HG02763 (cell line): ENCODE data around the gene TMEM255B.
"Not testable (repeated sequence)": the region's sequence is repeated elsewhere in the genome, so short reads cannot be mapped to it uniquely, and the experiment has no call there.

Experiments
- ATAC-seq: cut with Tn5 transposase; IDR thresholded peaks from one replicate; pipeline ENCODE4 v1.9.1; 2021; ENCODE audit warnings: mild to moderate bottlenecking, moderate library complexity; ENCODE audit not compliant: unreplicated experiment

The TMEM255B gene

DNA sequence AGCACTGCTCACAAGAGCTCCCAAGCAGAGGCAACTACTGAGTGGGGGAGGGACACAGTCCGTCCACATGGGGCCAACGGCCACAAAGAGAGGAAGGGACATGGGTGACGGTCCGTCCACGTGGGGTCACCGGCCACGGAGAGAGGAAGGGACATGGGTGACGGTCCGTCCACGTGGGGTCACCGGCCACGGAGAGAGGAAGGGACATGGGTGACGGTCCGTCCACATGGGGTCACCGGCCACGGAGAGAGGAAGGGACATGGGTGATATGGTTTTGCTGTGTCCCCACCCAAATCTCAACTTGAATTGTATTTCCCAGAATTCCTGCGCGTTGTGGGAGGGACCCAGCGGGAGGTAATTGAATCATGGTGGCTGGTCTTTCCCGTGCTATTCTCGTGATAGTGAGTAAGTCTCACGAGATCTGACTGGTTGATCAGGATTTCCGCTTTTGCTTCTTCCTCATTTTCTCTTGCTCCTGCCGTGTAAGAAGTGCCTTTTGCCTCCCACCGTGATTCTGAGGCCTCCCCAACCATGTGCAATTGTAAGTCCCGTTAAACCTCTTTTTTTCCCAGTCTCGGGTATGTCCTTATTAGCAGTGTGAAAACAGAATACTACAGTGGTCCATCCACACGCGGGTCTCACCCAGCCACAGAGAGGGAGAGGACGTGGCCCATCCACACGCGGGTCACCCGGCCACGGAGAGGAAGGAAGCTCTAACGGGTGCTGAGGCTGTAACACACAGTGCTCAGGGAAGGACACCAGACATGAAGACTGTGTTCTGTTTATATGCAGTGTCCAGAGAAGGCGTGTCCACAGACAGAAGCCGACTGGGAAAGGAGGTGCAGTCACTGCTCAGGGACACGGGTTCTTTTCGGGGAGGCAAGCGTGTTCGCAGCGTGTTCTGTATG lies 56.4 kb downstream of the TMEM255B start:
- no peak for ATAC-seq

DNA sequence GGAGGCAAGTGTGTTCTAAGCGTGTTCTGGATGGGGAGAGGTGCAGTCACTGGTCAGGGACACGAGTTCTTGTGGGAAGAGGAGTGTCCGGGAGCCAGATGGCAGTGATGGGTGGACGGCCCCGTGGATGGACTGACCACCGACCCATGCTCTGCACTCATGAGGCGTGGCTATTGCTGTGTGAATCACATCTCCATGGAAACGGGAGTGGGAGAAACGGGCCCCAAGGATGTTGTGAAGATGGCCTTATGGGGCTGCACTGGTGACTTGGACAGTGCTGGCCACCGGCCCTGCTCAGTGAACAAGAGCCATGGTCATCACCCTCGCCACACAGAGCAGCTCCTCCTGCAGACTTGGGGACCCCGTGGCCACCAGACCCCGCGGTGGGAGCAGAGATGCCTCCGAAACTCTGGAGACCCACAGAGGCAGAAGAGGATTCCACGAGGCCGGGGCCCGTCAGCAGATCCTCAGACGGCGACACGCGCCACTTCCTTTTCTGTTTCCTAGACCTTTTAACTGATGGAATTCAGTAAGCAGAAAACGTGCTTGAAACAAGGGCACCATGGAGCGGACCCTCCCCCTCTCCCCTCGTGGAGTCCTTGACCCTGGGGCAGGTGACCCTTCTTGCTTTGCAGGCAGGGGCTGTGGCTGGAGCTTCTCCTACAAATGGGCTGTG lies 57.4 kb downstream of the TMEM255B start:
- ATAC-seq, result no peak

GRCh38 chr13:113816946-113817859 lies 58.2 kb downstream of the TMEM255B start:
- no peak for ATAC-seq

GRCh38 chr13:113817860-113818691 lies 59.0 kb downstream of the TMEM255B start:
- ATAC-seq, result no peak

GRCh38 chr13:113818700-113819295 lies 59.8 kb downstream of the TMEM255B start:
- ATAC-seq, result no peak

DNA sequence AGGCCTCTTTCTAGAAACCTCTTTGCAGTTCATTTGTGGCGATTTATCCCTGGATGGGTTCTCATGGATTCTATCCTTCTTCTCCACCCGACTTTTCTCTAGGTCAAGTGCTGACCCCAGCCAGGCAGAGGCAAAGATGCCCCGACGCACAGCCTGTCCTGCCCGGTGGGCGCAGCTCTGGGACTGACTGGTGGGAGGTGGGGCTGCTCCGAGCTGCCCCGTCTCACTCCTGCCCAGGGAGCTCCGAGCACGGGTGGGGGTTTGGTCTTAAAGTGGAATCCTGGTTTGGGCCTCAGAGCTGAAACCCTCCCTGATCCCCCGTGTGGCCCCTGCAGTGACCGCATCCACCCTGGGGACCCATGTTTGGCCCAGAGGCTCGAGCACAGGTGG lies 60.3 kb downstream of the TMEM255B start:
- ATAC-seq, result no peak

GRCh38 chr13:113819731-113820715 lies 61.0 kb downstream of the TMEM255B start:
- ATAC-seq, result no peak

DNA sequence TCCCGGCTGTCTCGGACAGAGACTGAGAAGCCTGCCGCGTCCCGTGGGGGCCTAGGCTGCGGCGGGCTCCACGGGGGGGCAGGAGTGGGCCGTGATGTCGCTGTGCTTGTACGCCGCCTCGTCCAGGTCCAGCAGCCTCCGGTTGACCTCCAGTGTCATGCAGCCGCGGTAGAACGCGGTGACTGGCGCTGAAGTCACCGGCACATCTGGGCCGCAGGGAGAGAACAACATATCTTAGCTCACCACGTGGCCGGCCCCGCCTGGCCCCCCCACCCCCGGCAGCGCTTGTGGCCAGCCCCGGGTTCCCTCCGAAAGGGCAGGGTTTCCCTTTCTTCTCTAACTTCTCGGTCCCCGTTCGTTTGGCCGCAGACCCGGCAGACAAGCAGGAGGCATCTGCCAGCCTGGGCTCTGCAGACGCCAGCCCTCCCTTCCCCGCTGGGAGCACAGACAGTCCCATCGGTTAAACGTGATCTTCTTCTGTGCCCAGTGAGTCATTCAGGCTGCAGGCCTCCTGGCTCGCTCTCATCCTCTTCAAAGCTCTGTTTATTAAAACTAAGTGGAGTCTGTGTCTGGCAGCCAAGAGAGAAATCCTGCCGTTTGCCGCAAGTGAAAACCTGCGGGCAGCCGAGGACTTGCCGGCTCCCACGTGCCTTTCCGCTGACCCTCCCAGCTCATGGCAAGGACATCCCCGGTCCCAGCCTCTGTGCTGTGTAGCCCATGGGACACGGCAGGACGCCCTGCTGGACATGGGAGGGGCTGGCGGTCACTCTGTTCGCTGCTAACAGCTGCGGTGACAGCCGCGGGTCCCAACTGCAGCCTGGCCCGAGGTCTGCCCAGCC lies 62.0 kb downstream of the TMEM255B start:
- ATAC-seq, result no peak

DNA sequence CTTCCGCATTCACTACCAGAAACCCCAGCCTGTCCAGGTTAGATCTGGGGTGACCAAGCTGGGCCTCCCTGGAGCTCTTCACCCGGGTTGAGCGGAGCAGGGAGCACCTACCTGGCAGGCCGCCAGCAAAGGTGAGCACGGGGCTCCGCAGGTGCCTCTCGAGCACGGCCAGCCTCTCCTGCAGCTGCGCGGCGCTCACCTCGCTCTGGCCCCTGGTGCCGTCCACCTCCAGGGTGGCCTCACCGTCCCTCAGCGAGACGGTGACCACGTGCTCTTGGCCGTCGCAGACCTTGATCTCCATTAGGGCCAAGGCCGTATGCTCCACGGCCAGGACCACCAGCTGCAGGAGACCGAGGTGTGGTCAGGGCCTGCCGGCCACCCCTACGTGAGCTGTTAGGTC lies 62.8 kb downstream of the TMEM255B start:
- ATAC-seq, result no peak

GRCh38 chr13:113822266-113822665 lies 63.2 kb downstream of the TMEM255B start:
- no peak for ATAC-seq

DNA sequence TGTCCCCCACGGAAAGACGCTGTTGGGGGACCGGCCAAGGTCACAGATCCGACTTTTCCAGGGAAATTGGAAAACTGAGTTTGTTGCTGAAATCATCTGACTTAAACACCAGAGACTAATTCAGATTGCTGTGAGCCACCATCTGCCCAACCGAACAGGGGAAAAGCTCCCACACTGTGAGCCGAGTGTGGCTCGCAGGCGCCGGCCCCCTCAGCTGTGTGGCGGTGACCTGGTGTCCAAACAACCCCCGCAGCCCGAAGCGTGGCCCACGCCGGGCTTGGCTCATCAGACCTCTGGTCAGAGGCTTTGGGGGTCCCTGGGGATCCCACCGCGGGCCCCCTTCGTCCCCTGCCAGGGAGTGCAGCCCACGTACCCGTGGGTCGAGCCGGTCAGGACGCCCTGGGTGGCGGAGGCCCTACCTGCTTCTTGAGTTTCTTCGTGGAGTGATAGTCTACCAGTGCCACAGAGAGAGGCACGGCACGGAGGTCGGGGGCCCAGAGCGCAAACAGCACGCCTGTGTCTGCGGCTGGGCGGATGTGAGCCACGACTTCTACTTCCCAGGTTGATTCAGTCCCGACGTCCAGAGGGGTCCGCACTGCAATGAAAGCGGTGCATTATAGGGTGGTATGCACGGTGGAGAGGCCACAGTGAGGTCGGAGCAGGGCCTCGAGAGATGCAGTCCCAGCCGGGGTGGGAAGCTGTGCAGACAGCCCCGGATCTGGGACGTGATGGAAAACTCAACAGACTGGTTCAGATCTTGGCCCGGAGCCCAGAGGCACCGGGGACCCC lies 64.1 kb downstream of the TMEM255B start:
- no peak for ATAC-seq

DNA sequence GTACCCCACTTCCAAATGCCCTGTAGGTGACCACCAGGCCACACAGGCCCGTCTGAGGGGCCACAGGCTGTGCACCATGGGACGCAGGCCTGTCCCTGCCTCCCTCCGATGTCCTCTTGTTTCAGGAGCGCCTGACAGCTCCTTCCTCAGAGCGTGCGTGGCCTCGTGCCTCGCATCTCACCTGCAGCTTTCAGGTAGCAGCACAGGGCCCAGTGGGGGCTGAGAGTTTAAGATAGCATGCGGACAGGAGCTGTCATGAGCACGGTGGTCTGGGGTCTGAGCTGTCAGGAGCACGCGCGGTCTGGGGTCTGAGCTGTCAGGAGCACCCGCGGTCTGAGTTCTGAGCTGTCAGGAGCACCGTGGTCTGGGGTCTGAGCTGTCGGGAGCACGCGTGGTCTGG lies 64.7 kb downstream of the TMEM255B start:
- ATAC-seq, result no peak

- no peak for ATAC-seq
Measured at GRCh38 chr13:113825841-113826240, 66.8 kb downstream of the TMEM255B start.

DNA sequence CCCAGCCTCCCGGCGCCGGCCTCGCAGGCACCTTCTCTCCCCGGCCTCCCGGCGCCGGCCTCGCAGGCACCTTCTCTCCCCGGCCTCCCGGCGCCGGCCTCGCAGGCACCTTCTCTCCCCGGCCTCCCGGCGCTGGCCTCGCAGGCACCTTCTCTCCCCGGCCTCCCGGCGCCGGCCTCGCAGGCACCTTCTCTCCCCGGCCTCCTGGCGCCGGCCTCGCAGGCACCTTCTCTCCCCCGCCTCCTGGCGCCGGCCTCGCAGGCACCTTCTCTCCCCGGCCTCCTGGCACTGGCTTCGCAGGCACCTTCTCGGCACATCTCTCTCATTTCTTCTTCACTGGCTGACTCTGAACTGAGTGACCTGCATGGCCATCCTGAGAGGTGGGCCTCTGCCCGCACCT lies 67.4 kb downstream of the TMEM255B start:
- not testable (repeated sequence) for ATAC-seq

DNA sequence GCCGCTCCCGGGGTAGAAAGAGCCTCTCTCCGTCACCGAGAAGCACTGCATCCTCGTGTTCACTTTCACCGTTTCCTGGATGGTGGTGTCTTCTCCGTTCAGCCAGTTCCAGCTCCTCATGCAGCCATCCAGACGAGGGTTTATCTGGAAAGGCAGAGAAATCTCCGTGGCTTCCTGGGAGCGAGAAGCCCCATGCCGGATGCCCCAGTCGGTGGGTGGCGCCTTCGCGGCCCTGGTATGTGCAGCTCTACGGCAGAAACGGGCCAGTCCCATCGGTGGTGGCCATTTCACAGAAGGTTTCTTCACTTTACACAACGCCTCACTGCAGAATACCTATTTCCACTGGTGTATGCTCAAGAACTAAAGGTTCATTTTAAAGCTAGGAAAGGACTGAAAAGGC lies 68.0 kb downstream of the TMEM255B start:
- ATAC-seq, result no peak

- ATAC-seq, result no peak
Measured at GRCh38 chr13:113828282-113828825, 69.3 kb downstream of the TMEM255B start.
